DMS79 treated with DMSO at 0.1 percent for 48 hours (cell line): Measurements from ENCODE around the gene PARP14.
"Not testable (repeated sequence)": the region's sequence is repeated elsewhere in the genome, so short reads cannot be mapped to it uniquely, and the experiment has no call there.

Experiments used
- DNase-seq: peaks from one replicate; lab custom pipeline; 2025; lab: John Stamatoyannopoulos, UW

Gene PARP14

DNA sequence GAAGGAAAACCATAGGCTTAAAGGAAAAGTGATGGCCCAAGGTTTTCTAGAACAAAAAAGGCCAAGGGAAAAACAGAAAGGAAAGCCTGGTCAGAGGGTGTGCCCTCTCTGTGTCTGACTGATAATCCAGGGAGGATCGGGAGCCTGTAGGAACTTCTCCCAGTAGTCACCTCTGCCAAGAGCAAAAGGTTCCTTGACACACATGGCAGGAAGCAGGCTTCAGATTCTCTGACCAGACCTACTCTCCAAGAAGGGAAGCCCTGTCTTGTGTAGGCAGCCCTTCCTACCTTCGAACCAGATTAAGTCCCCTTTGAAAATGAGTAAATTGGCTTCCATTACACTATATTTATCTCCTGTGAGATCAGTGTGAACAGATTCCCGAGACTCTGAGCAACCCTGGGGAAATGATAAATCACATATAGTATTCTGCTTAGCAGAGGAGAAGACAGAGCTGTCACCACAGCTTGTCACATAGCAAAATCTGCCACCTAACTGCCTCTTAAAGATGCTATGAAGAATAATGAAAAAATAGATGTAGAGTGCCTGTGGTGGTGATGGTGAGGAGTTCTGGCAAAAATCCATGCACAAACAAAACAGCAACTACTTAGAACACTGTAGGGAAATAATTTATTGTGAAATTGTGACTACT lies 38.8 kb downstream of the PARP14 start:
- no peak for DNase-seq

DNA sequence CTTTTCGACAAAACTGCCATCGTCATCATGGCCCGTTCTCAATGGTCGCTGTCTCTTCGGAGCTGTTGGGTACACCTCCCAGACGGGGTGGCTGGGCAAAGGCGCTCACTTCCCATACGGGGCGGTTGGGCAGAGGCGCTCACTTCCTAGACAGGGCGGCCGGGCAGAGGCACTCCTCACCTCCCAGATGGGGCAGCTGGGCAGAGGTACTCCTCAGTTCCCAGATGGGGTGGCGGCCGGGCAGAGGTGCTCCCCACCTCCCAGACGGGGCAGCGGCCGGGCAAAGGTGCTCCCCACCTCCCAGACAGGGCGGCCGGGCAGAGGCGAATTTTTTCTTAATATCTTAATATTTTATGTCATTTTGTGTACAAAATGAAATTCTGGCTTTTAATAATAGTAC lies 44.5 kb downstream of the PARP14 start:
- DNase-seq = no peak

DNA sequence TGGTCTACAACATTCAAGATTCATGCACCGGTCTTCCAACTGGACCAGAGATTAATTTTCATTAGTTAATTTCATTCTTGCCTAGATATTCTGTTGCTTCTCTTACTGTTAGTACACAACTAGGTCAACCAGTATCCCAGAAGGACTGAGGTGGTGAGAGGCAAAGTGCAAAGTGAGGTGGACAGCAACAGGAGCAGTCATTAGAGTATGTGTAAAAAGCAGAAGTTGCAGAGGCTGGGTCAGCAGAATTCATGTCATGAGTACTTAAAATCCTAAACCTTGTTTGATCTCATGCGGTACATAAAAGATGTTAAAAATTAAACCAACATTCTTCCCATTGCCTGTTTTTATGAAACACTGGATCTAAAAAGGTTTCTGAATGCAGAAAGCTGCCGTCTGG lies 46.7 kb downstream of the PARP14 start:
- DNase-seq = no peak

DNA sequence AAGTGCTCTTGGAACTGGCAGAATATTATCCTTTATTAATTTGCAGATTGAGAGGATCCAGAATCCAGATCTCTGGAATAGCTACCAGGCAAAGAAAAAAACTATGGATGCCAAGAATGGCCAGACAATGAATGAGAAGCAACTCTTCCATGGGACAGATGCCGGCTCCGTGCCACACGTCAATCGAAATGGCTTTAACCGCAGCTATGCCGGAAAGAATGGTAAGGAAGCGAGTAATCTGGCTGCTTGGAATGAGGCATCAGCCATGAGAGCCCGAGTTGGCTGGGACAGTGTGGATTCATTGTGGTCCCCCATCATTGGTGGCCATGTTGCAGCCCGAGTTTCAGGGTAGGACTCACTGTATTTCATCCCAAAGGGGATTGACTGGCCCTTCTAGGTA lies 47.1 kb downstream of the PARP14 start:
- no peak for DNase-seq

DNA sequence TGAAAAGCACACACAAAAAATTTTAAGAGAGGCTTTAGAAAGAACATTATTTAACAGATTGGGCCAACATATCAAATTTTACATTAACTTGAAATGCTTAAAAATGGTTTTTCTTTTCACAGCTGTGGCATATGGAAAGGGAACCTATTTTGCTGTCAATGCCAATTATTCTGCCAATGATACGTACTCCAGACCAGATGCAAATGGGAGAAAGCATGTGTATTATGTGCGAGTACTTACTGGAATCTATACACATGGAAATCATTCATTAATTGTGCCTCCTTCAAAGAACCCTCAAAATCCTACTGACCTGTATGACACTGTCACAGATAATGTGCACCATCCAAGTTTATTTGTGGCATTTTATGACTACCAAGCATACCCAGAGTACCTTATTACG lies 47.5 kb downstream of the PARP14 start:
- DNase-seq = no peak

DNA sequence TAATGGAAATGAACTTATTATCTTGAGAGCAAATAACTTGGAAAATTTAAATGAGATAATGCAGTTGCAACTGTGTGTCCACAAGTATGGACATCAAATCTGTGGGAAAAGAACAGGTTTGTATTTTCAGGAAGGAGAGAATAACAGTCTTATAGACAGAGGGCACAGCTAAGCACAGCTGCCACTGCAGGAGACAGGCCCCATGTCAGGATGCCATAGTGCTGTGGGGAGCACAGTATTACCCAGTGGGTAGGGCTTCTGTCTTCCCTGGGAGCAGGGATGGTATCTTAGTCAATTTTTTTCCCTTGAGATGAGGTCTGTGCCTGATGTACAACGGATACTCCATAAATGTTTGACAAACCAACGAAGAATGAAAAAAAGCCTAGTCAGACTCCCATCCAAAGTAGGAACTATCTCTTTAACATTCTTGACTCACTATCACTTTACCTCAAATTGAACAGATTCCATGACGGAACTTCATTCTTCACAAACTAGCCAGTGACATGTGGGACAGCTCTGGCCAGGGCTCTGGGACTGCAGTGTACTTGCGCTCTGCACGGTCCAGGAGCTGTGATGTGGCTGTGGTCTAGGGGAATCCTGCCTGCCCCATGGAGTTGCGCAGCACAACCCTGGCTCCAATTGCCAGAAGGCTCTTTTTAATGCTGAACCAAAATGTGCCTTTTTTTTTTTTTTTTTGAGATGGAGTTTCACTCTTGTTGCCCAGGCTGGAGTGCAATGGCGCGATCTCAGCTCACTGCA lies 48.3 kb downstream of the PARP14 start:
- no peak for DNase-seq

DNA sequence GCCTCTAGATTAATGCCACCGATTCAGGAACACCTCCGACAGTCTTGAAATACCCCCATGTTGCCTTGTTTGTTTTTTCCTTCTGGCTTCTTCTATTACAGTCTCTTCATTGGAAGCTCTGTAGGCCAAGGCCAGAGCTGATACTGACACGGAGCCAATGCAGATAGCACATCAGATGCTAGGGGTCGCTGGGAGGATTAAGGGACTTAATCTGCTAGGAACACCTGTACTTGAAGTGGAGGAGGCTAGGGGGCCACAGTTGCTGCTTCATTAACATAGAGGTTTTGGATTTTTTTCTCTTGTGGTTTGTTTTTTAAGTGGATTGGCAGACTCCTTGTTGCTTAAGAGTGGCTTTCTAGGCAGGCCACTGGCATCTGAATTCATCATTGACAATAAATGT lies 49.6 kb downstream of the PARP14 start:
- DNase-seq = peak; percentile 58

DNA sequence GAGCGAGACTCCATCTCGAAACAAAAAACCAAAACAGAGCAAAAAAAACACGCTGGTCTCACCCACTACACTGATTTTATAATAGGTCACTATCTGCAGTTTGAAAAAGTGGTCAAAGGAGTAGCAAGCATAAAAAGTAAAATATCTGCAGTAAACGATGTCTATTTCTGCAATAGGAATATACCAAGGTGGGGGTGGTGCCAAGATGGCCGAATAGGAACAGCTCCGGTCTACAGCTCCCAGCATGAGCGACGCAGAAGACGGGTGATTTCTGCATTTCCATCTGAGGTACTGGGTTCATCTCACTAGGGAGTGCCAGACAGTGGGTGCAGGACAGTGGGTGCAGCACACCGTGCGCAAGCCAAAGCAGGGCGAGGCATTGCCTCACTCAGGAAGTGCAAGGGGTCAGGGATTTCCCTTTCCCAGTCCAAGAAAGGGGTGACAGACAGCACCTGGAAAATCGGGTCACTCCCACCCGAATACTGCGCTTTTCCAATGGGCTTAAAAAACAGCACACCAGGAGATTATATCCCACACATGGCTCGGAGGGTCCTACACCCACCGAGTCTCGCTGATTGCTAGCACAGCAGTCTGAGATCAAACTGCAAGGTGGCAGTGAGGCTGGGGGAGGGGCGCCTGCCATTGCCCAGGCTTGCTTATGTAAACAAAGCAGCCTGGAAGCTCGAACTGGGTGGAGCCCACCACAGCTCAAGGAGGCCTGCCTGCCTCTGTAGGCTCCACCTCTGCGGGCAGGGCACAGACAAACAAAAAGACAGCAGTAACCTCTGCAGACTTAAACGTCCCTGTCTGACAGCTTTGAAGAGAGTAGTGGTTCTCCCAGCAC lies 52.3 kb downstream of the PARP14 start:
- not testable (repeated sequence) for DNase-seq

DNA sequence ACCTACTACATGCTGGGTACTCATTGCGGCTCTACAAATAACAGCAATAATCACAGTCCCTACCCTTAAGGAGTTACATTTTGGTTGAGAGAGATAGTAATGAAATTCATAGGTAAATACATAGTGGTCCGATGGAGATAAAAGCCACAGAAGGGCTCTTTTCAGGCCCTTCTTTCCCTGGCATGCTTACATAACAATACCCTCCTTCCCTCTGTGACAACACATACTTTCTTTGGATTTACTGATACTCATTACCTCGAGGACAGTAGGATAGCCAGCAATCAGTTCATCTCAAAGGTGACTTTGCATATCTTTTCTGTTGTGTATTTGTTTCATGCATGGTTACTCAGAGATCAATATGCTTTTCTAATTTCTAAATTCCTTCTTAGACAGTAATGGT lies 58.5 kb downstream of the PARP14 start:
- DNase-seq = no peak

DNA sequence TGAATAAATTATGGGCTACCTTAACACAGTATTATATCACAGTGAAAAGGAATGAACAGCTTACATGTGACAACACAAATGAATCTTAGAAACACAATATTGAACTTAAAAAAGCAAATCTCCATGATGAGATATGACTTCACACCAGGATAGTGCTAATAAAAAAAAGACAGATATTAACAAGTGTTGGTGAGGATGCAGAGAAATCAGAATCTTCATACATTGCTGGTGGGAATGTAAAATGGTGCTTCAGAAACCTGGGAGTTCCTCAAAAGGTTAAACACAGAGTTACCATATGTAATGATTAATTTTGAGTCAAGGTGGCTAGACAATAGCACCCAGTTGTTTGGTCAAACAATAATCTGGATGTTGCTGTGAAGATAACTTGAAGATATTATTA lies 61.6 kb downstream of the PARP14 start:
- DNase-seq = no peak

DNA sequence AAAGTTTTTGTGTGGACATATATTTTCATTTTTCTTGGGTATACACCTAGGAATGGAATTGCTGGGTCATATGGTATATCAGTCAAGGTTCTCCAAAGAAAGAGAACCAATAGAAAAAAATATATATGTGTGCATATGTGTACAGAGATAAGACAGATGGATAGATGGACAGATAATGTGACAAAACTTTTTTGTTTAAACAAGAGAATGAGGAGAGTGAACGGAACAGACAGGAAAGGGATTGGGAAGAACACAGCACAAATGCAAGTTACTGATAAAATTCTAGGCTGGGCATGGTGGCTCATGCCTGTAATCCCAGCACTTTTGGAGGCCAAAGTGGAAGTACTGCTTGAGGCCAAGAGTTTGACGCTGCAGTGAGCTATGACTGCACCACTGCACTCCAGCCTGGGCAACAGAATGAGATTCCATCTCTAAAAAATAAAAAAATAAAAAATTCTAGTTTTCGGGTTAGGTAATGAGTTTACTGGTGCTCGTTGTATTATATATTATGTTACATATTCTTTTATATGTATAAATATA lies 63.0 kb downstream of the PARP14 start:
- no peak for DNase-seq

DNA sequence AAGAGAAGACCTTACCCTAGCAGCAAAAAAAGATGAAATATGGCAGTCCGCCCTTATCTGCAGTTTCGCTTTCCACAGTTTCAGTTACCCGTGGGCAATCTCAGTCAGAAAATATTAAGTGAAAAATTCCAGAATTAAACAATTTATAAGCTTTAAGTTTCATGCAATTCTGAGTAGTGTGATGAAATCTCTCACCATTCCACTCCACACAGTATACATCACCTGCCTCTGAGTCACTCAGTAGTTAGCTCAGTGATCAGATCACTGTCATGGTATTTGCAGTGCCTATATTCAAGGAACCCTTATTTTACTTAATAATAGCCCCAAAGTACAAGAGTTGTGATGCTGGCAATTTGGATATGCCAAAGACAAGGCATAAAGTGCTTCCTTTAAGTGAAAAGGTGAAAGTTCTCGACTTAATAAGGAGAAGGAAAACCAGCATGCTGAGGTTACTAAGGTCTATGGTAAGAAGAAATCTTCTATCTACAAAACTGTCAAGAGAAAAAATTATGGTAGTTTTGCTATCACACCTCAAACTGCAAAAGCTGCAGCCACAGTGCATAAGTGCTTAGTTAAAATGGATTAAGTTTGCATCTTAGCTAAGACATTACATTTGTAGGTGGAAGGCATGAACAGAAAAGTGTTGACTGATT lies 64.9 kb downstream of the PARP14 start:
- DNase-seq = no peak

DNA sequence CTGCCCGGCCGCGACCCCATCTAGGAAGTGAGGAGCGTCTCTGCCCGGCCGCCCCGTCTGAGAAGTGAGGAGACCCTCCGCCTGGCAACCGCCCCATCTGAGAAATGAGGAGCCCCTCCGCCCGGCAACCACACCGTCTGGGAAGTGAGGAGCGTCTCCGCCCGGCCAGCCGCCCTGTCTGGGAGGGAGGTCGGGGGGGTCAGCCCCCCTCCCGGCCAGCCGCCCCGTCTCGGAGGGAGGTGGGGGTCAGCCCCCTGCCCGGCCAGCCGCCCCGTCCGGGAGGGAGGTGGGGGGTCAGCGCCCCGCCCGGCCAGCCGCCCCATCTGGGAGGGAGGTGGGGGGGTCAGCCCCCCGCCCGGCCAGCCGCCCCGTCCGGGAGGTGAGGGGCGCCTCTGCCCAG lies 66.7 kb downstream of the PARP14 start:
- DNase-seq = not testable (repeated sequence)

DNA sequence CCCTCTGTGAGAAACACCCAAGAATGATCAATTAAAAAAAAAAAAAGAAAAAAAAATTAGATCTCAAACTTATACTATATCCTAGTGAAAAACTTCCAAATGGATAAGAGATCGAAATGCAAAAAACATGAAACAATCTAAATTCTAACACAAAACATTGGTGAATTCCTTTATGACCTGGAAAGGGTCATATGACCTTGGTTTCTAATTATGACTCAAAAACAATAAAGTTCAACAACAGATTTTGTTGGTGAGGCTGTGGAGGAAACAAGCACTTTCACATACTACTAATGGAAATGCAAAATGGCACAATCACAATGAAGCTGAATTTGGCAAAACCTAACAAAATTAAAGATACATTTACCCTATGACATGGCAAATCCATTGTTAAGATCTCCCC lies 67.7 kb downstream of the PARP14 start:
- DNase-seq = no peak

DNA sequence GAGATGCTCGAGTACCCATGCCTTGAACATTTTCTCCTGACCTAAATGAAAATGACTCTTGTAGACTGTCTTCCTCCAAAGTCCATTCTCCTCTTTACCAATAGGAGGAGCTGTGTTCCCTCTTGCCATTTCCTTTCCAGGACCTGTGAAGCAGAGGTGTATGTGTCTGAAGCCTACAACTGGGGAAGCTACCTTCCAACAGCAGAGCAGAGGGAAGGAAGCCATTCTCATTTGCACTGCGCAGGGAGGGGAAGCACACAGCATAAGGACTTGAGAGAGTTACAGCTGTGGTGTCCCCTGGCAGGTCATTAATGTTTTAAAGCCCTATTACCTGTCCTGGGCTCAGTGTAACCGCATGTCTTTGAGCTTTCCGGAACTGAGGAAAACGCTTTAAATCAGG lies 74.3 kb downstream of the PARP14 start:
- DNase-seq = no peak

DNA sequence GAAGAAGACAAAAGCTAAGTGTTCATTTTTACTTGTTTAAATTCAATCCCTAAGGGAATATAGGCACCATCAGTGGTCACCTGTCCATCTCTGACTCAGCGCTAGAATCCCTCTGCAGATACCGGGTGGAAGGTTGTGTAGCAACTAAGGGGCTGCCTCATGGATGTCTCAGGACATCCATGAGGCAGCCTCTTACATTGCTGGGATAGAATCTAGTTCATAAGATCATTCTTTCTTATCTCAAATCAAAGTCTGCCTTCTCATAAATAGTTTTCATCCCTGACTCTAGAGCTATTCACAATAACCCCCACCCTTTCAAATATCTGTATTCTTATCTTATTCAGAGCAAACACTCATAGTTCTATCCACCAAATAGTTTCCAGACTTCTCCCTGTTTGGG lies 74.9 kb downstream of the PARP14 start:
- no peak for DNase-seq

DNA sequence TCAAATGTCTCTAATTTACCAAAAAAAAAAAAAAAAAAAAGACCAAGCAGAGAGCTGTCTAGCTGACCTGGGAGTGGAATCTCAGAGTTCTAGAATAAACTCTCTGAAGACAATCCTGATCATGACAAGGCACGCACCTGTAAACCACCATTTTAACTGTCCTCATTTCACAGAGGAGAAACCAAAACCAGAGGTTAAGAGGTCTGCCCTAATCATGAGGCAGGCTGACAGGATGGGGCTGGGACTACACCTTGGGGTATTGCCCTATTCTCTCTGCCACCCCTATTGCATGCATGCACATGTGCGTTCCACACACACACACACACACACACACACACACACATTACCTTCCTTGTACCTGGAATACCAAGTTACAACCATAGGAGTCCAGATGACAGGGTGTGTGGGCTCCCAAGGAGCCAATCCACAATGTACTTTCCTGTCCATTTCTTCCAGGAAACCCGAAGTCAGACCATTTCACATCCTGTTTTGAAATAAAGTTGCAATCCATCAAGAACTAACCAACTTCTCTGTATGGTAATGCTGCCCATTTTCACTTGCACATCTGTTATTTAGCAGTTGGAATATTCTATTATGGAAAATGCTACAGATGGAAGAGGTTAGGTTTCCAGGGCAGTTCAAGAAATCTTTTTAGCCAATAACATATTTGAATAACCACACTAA lies 78.4 kb downstream of the PARP14 start:
- DNase-seq = no peak

DNA sequence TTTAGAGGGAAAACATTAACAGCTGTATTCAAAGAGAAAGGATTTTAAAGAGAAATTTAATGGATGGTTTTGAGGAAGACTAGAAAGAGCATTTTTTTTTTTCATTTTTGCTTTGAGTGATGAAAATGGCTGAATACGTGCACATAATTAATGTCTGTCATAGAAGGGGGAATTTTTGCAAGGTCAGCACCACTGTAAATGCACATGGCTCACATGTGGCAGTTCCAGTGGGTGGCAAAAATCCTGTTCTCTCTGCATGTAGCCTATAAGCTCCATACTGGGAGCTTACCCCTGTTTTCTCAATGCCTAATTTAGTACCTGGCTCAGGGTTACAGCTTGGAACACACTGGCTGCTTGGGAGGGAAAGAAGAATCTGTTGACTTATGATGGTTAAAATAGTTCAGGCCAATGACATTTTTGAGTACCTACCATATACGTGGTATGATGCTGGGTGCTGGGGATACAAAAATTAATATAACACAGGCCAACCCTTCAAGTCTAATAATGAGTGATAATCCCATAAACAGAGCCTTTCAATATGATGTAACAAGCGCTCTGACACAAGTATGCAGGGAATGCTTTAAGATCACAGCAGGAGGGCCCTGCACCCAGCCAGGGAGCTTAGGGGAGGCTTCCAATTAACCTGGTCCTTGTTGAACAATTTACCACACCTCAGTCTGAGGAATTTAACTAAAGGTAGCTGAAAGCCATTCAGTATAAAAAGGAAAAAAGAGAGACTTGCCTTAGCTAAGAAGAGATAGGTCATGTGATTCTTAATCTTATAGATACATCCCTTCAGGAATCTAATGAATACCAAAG lies 80.0 kb downstream of the PARP14 start:
- DNase-seq = no peak

DNA sequence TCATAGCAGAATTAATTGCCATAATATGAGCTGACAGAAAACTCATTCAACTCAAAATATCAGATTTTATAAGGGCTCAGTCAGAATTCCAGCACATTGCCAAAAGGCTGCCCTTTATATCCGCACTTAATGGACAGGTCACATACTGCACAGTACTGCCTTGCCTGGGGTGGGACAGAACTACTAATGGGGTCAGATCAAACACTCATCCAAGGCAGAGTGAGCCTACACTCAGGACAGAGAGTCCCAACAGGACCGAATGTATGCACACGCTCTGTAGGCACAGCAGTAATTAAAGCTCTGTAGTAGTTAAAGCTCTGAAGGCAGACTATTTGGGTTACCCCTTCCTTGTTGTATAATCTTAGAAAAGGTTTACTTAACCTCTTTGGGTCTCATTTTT lies 85.8 kb downstream of the PARP14 start:
- no peak for DNase-seq

DNA sequence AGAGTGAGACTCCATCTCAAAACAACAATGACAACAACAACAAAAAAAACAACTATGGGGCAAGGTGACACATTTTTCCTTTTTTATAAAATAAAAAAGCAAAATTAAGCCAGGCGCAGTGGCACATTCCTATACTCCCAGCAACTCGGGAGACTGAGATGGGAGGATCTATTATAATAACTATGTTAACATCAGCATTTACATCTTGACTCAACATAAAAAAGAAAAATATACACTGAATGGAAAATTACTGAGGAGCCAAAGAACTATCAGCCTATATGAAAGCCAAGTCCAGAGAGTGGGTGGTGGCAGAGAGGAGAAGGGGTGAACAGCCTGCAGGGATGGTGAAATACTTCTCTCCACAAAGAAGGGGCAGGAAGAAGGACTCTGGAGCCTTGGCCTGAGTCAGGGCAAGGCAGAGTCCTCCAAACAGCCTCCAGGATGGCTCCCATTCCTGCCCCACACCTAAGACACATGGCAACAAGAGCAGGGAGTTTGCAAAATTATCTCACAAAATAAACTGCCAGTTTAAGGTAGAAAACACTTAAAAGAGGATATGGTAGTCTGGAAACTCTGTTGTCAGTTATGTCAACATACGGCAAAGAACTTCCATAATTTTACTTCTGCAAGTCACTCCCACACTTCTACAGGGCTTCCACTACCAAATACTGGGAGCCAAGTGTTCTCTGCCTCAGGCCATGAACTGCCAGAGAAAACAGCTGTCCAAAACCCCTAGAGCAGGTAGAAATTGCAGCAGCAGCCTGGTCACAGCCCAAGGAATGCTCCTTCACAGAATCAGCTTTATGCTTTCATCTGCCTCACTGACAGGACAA lies 87.1 kb downstream of the PARP14 start:
- no peak for DNase-seq
